Gastrocnemius medialis (tissue), 4 donors: ENCODE measurements around the gene RASSF6.

ENCODE experiments used
- POLR2A ChIP-seq, 2 donors: fragments of 450-650 bp; IDR thresholded peaks; one replicate each; pipeline ENCODE4 v1.6.1; 2017; ENCODE audit warnings: antibody characterized with exemption in 2 of 2, mild to moderate bottlenecking in 2 of 2, moderate library complexity in 2 of 2
- TF ChIP-seq, protein P1 (sequence below), 5 experiments: fragments of 450-650 bp in 3 of 5; fragments of 200-600 bp in 2 of 5; sonication (generic) in 2 of 5; IDR thresholded peaks in 4 of 5; conservative IDR thresholded peaks in 1 of 5; 1 replicate in 4 of 5; 2 replicates in 1 of 5; pipeline ENCODE4 v1.5.1; 2016 to 2019; ENCODE audit warnings: antibody characterized with exemption in 5 of 5, mild to moderate bottlenecking in 3 of 5, moderate library complexity in 3 of 5

DNA sequence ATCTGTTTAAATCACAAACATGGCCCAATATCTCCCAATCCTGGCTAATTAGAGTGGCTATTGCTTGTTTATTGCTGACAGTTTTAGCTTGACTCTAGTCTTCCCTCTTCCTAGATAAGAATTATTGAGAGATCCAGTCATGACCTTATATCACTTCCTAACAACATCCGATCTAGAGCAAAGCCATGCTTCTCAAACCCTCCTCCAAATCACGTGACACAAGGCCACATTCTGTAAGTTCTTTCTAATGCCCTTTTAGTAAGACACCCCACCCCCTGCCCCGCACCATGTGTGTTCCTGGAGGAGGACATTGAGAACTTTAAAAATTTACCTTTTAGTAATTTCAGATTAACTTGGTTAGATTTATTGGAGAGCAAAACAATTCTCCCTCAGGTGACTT, 40.6 kb upstream of the RASSF6 start:
- TF ChIP-seq POLR2A (IDR thresholded peaks at IDR 0.05) = no peak
- TF ChIP-seq, protein P1, sequence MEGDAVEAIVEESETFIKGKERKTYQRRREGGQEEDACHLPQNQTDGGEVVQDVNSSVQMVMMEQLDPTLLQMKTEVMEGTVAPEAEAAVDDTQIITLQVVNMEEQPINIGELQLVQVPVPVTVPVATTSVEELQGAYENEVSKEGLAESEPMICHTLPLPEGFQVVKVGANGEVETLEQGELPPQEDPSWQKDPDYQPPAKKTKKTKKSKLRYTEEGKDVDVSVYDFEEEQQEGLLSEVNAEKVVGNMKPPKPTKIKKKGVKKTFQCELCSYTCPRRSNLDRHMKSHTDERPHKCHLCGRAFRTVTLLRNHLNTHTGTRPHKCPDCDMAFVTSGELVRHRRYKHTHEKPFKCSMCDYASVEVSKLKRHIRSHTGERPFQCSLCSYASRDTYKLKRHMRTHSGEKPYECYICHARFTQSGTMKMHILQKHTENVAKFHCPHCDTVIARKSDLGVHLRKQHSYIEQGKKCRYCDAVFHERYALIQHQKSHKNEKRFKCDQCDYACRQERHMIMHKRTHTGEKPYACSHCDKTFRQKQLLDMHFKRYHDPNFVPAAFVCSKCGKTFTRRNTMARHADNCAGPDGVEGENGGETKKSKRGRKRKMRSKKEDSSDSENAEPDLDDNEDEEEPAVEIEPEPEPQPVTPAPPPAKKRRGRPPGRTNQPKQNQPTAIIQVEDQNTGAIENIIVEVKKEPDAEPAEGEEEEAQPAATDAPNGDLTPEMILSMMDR (IDR thresholded peaks at IDR 0.05 in 4 of 5, conservative IDR thresholded peaks at IDR 0.05 in 1 of 5) = no peak
